ENCODE measurements around the gene ZNF639. TPM values are rescaled to one million over a fixed set of nuclear protein-coding genes. Genes with fewer than 3 reads are reported as not detected.

Gene ZNF639
- total and polyA plus RNA-seq, 9 of the 15 experiments (the other 6 are each of a cell fraction or from before 2014, with no cell fraction given), result 17.6 to 88.1 (median 53.7) TPM

- TF ChIP-seq ZBTB34 (CRISPR knock-in tag; IDR thresholded peaks at IDR 0.05), result no peak
- peak; percentile 33 for TF ChIP-seq RBM25 (IDR thresholded peaks at IDR 0.05; ENCODE audit: low read depth, low read length, severe bottlenecking)
- TF ChIP-seq SP2 (IDR thresholded peaks at IDR 0.05; ENCODE audit: extremely low read depth, low read depth, low read length, poor library complexity, severe bottlenecking), result no peak
- TF ChIP-seq PCBP1 (IDR thresholded peaks at IDR 0.05; ENCODE audit: low read depth, low read length, poor library complexity, severe bottlenecking), result peak; percentile 75
- no peak for TF ChIP-seq KLF1 (tag; IDR thresholded peaks at IDR 0.05)
- 0 out of 2 replicates have a peak, but pooled peaks have one; percentile 64 for TF ChIP-seq HDAC2 (IDR thresholded peaks at IDR 0.05)
- TF ChIP-seq TBL1XR1 (IDR thresholded peaks at IDR 0.05; ENCODE audit: low read length in 2 of 2), result peak in 1 of 2 experiments; percentile 77; a peak in 1 of 4 replicates
- TF ChIP-seq CHD2 (IDR thresholded peaks at IDR 0.05; ENCODE audit: low read depth, low read length), result peak; percentile 68; the same call in 1 of the 2 replicates
- TF ChIP-seq RNF2 (IDR thresholded peaks at IDR 0.05), result peak; percentile 44; the same call in 1 of the 2 replicates
- no peak for TF ChIP-seq ZNF23 (CRISPR knock-in tag; IDR thresholded peaks at IDR 0.05)
- peak in 1 of 2 experiments; percentile 59; a peak in 2 of 4 replicates for TF ChIP-seq HDAC1 (IDR thresholded peaks at IDR 0.05)
- TF ChIP-seq MTA3 (IDR thresholded peaks at IDR 0.05; ENCODE audit: borderline replicate concordance), result no peak; the same call in 1 of the 2 replicates
- no peak for TF ChIP-seq ZNF184 (CRISPR knock-in tag; IDR thresholded peaks at IDR 0.05)
These were observed at the start of gene ZNF639 (continued) for GRCh38 chr3:179322286-179323196.

Measured in K562 (cell line).